ENCODE results near the gene TM9SF1. TPM values are rescaled to one million over a fixed set of nuclear protein-coding genes. Genes with fewer than 3 reads are reported as not detected.

TM9SF1 gene
- total and polyA plus RNA-seq, 2 donors from 2014 or later, result 41.1 to 83.6 TPM

DNA sequence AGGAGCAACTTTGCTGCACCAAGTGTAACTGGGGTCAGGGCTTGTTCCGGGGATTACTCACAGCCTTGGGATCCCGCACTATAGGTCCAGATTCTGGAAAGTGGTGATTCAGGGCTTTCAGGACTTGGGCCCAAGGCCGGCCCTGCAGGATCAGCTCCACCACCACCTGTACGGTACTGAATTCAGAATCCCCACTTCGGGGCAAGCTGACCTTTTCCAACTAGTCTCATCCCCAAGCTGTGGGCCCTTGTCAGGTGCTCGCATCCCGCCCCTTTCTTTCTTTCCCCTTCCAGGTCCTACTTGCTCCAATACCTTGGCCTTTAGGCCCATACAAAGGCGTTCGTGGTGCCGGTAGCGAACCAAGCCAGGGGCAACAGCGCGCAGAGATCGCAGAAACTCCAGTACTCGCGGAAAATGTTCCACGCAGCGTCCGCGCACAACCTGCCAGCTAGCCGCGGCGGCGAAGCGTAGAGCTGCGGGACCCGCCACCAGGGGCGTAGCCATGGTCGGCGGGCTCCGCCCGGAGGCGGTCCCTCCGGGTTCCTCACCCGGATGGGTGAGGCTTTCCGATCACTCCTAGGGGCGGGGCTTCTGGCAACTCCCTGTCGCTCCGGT lies 46.7 kb upstream of the TM9SF1 start:
- intact Hi-C loops (cut with DNase I), result no loop called here
- peak overlapping the region; percentile 100 for H3K27ac ChIP-seq (ENCODE audit: low read depth in 2 of 2, low read length in 2 of 2)
- DNase-seq, result peak in 3 of 5 donors; percentile 97 to 98 (median 97)

DNA sequence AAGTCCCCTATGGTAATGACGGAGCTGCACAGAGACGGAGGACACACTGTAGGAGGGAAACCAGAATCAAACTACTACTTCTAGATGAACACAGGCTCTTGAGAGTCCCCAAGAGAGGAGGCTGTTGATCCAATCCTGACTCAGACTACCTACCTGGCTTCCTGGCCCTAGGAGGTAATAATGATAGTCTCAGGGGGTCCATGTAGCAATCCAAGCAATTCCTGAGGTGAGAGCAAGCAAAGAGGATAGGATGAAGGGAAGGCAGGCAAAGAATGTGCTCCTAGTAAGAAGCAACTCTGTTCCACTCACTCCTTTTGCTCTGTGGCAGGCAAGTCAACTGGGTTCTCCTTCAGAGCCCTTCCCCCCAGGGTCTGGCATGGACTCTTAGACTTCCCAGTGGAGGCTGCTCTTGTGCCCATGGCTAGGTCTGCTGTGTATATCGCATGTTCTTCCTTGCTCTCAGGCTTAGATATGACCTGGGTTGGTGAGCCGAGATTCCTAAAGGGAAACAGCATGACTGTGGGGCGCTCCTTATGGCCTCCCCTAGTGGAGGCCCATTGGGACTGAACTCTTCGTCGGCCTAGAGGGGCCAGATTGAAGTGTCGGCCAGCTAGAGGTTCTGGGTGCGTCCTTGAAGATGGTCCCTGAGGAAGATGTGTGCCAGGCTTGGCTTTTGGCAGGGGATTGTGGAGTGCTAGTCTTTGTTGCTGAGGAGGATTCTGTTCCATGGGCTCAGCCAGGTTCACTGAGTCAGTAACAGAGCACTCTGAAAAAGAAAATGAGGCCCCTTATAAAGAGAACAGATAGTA lies 45.1 kb upstream of the TM9SF1 start:
- no peak overlapping the region for H3K27ac ChIP-seq (ENCODE audit: low read depth in 2 of 2, low read length in 2 of 2)
- no peak overlapping the region for H3K9ac ChIP-seq (ENCODE audit: low read length in 3 of 3)
- TF ChIP-seq, protein P1, sequence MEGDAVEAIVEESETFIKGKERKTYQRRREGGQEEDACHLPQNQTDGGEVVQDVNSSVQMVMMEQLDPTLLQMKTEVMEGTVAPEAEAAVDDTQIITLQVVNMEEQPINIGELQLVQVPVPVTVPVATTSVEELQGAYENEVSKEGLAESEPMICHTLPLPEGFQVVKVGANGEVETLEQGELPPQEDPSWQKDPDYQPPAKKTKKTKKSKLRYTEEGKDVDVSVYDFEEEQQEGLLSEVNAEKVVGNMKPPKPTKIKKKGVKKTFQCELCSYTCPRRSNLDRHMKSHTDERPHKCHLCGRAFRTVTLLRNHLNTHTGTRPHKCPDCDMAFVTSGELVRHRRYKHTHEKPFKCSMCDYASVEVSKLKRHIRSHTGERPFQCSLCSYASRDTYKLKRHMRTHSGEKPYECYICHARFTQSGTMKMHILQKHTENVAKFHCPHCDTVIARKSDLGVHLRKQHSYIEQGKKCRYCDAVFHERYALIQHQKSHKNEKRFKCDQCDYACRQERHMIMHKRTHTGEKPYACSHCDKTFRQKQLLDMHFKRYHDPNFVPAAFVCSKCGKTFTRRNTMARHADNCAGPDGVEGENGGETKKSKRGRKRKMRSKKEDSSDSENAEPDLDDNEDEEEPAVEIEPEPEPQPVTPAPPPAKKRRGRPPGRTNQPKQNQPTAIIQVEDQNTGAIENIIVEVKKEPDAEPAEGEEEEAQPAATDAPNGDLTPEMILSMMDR (IDR thresholded peaks at IDR 0.05; ENCODE audit: borderline replicate concordance, extremely low read depth, insufficient read depth), result no peak
- intact Hi-C loops (cut with DNase I), result no loop called here
- no peaks in the 10 kb centered on the region for H3K27me3 ChIP-seq (ENCODE audit: control insufficient read depth, insufficient read depth, low read length)
- H3K4me1 ChIP-seq (ENCODE audit: control insufficient read depth in 2 of 3, insufficient read depth in 2 of 3, low read depth in 1 of 3, low read length in 3 of 3), result peaks cover 0 to 27% (median 19%) of the 10 kb centered on the region in 3 donors
- FAIRE-seq (no peak), DNase-seq (no peak)
- H3K9me3 ChIP-seq (ENCODE audit: control insufficient read depth in 2 of 3, insufficient read depth in 1 of 3, low read length in 3 of 3), result no peaks in the 10 kb centered on the region
- H3K36me3 ChIP-seq (ENCODE audit: control insufficient read depth in 2 of 3, insufficient read depth in 3 of 3, low read length in 3 of 3), result peaks cover 8 to 49% (median 39%) of the 10 kb centered on the region in 3 donors
- H3K4me3 ChIP-seq (ENCODE audit: low read length in 3 of 3), result no peak overlapping the region

More for the DNA sequence above, 46.7 kb upstream of the TM9SF1 start:
- H3K4me3 ChIP-seq (ENCODE audit: low read length in 3 of 3), result peak overlapping the region; percentile 76 to 91 (median 88)
- H3K36me3 ChIP-seq (ENCODE audit: control insufficient read depth in 2 of 3, insufficient read depth in 3 of 3, low read length in 3 of 3), result peaks cover 0 to 36% (median 32%) of the 10 kb centered on the region in 3 donors
- peaks cover 0 to 27% (median 19%) of the 10 kb centered on the region in 3 donors for H3K4me1 ChIP-seq (ENCODE audit: control insufficient read depth in 2 of 3, insufficient read depth in 2 of 3, low read depth in 1 of 3, low read length in 3 of 3)
- H3K9ac ChIP-seq (ENCODE audit: low read length in 3 of 3), result peak overlapping the region; percentile 82 to 96 (median 94)
- H3K27me3 ChIP-seq (ENCODE audit: control insufficient read depth, insufficient read depth, low read length), result no peaks in the 10 kb centered on the region
- H3K9me3 ChIP-seq (ENCODE audit: control insufficient read depth in 2 of 3, insufficient read depth in 1 of 3, low read length in 3 of 3), result no peaks in the 10 kb centered on the region
- FAIRE-seq, result no peak
- TF ChIP-seq, protein P1 (IDR thresholded peaks at IDR 0.05; ENCODE audit: borderline replicate concordance, extremely low read depth, insufficient read depth), result peak; percentile 69

DNA sequence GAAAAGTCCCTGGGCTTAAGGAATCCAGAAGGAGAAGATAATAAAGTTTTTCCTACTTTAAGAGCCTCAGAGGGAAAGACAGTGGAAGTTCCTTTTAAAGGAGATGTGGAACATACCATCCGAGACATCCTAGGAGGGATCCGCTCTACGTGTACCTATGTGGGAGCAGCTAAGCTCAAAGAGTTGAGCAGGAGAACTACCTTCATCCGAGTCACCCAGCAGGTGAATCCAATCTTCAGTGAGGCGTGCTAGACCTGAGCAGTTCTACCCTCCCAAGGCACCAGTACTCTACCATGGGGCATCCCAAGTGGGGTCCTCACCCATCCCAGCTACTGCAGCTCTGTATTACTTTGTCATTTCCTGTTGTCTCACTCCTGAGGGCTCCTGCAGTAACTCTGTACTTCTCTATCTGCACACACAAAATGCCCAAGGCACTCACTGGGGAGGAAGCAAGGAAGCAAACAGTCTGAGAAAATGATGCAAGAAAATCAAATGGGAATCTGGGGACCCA lies 43.3 kb upstream of the TM9SF1 start:
- DNase-seq (no peak), FAIRE-seq (no peak)
- no peak overlapping the region for H3K9ac ChIP-seq (ENCODE audit: low read length in 3 of 3)
- H3K4me3 ChIP-seq (ENCODE audit: low read length in 3 of 3), result no peak overlapping the region
- TF ChIP-seq, protein P1 (IDR thresholded peaks at IDR 0.05; ENCODE audit: borderline replicate concordance, extremely low read depth, insufficient read depth), result no peak
- intact Hi-C loops (cut with DNase I), result no loop called here
- peaks cover 8 to 49% (median 42%) of the 10 kb centered on the region in 3 donors for H3K36me3 ChIP-seq (ENCODE audit: control insufficient read depth in 2 of 3, insufficient read depth in 3 of 3, low read length in 3 of 3)
- peaks cover 0 to 33% (median 20%) of the 10 kb centered on the region in 3 donors for H3K4me1 ChIP-seq (ENCODE audit: control insufficient read depth in 2 of 3, insufficient read depth in 2 of 3, low read depth in 1 of 3, low read length in 3 of 3)
- no peaks in the 10 kb centered on the region for H3K27me3 ChIP-seq (ENCODE audit: control insufficient read depth, insufficient read depth, low read length)
- no peaks in the 10 kb centered on the region for H3K9me3 ChIP-seq (ENCODE audit: control insufficient read depth in 2 of 3, insufficient read depth in 1 of 3, low read length in 3 of 3)
- no peak overlapping the region for H3K27ac ChIP-seq (ENCODE audit: low read depth in 2 of 2, low read length in 2 of 2)

Data from kidney (tissue), 14 donors.